Natural killer cell (primary cell): ENCODE results near the gene TRIM60. TPM values are rescaled to one million over a fixed set of nuclear protein-coding genes. Genes with fewer than 3 reads are reported as not detected.

Experiments
- ATAC-seq, 3 donors: fragments of 150-1000 bp in 2 of 3; fragments of 200-7000 bp in 1 of 3; cut with Tn5 transposase; 1 replicate in 1 of 3; 2 replicates in 2 of 3; pipeline ENCODE4 v1.10.0; 2021; ENCODE audit warnings: mild to moderate bottlenecking in 2 of 3, moderate library complexity in 2 of 3
- DNase-seq, 2 donors: peaks; one replicate each; pipeline versions ENCODE4 v3.0.0 to v3.0.0-alpha.2; 2013 to 2021; ENCODE audit warnings: mixed read lengths in 1 of 2
- H3K27ac ChIP-seq: one replicate; pipeline ENCODE4 v1.5.1; 2013; ENCODE audit warnings: mild to moderate bottlenecking, low read length
- H3K27me3 ChIP-seq: one replicate; pipeline ENCODE4 v1.6.1; 2013; ENCODE audit warnings: low read length; ENCODE audit not compliant: control insufficient read depth, insufficient read depth
- H3K36me3 ChIP-seq: one replicate; pipeline ENCODE4 v1.6.1; 2013; ENCODE audit warnings: low read length; ENCODE audit not compliant: control insufficient read depth, insufficient read depth
- H3K4me1 ChIP-seq: one replicate; pipeline ENCODE4 v1.6.1; 2013; ENCODE audit warnings: low read length; ENCODE audit not compliant: control insufficient read depth, insufficient read depth
- H3K4me3 ChIP-seq: one replicate; pipeline ENCODE4 v1.5.1; 2013; ENCODE audit warnings: low read length
- H3K9me3 ChIP-seq: one replicate; pipeline ENCODE4 v1.6.1; 2013; ENCODE audit warnings: low read length; ENCODE audit not compliant: control insufficient read depth, insufficient read depth
- H3K27ac Mint-ChIP-seq, 2 donors: one replicate each; pipeline ENCODE4 v1.8.0; 2022; ENCODE audit warnings: mild to moderate bottlenecking in 2 of 2, mixed read lengths in 2 of 2, moderate library complexity in 1 of 2
- H3K27me3 Mint-ChIP-seq, 2 donors: one replicate each; pipeline ENCODE4 v1.8.0; 2022; ENCODE audit warnings: low read depth in 2 of 2, mixed read lengths in 2 of 2
- H3K36me3 Mint-ChIP-seq: one replicate; pipeline ENCODE4 v1.8.0; 2022; ENCODE audit warnings: mixed read lengths
- H3K4me1 Mint-ChIP-seq, 2 donors: one replicate each; pipeline ENCODE4 v1.8.0; 2022; ENCODE audit warnings: mixed read lengths in 2 of 2
- H3K4me3 Mint-ChIP-seq: one replicate; pipeline ENCODE4 v1.8.0; 2022; ENCODE audit warnings: mild to moderate bottlenecking, moderate library complexity, mixed read lengths
- H3K9me3 Mint-ChIP-seq, 2 donors: one replicate each; pipeline ENCODE4 v1.8.0; 2022; ENCODE audit warnings: mixed read lengths in 2 of 2
- WGBS: methylation state at CpG from one replicate; pipeline ENCODE4 v1.1.7; 2013; ENCODE audit warnings: missing lambda C conversion rate; ENCODE audit not compliant: insufficient coverage; 5-methylcytosine and 5-hydroxymethylcytosine counted together
- intact Hi-C: fragments of 100-400 bp; cut with micrococcal nuclease; formaldehyde crosslinking; loops from one replicate; pipeline ENCODE4 v1.14.2; 2022
- total RNA-seq, 4 donors: library from RNA; stranded (reverse); fragments of 120-200 nt in 1 of 4; gene quantifications; one replicate each; pipeline versions ENCODE4 v1.2.3 to v1.2.4, GENCODE V29; 2013 to 2022
- TF ChIP-seq, protein P1 (sequence below): fragments of 200-600 bp; IDR thresholded peaks from one replicate; pipeline ENCODE4 v1.8.0; 2022; ENCODE audit warnings: antibody characterized with exemption

The TRIM60 gene
- total RNA-seq, 3 donors from 2014 or later (not counting 1 experiment from before 2014, with no cell fraction given): not detected

DNA sequence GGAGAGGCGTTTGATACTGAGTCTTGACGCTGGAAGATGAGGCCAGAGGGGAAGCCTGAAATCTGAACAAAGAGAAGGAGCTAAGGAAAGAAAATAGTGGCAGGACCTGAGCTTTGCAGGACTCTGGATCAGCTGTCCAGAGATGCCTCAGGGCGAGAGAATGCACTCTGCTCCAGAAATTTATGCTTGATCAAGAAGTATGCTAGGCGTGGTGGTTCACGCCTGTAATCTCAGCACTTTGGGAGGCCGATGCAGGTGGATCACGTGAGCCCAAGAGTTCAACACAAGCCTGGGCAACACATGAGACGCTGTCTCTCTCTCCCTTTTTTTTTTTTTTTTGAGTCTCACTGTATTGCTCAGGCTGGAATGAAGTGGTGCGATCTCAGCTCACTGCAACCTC is 23.8 kb downstream of the TRIM60 start:
- Mint-ChIP-seq H3K9me3 (no peaks in the 10 kb centered on the region), H3K4me1 (no peaks in the 10 kb centered on the region), H3K27ac (no peak overlapping the region), H3K27me3 (no peaks in the 10 kb centered on the region), H3K4me3 (no peak overlapping the region), H3K36me3 (no peaks in the 10 kb centered on the region)
- intact Hi-C loops: no loop called here
- Histone ChIP-seq H3K27me3 (no peaks in the 10 kb centered on the region), H3K9me3 (no peaks in the 10 kb centered on the region), H3K4me1 (no peaks in the 10 kb centered on the region), H3K4me3 (no peak overlapping the region), H3K27ac (no peak overlapping the region), H3K36me3 (no peaks in the 10 kb centered on the region)
- TF ChIP-seq, protein P1, sequence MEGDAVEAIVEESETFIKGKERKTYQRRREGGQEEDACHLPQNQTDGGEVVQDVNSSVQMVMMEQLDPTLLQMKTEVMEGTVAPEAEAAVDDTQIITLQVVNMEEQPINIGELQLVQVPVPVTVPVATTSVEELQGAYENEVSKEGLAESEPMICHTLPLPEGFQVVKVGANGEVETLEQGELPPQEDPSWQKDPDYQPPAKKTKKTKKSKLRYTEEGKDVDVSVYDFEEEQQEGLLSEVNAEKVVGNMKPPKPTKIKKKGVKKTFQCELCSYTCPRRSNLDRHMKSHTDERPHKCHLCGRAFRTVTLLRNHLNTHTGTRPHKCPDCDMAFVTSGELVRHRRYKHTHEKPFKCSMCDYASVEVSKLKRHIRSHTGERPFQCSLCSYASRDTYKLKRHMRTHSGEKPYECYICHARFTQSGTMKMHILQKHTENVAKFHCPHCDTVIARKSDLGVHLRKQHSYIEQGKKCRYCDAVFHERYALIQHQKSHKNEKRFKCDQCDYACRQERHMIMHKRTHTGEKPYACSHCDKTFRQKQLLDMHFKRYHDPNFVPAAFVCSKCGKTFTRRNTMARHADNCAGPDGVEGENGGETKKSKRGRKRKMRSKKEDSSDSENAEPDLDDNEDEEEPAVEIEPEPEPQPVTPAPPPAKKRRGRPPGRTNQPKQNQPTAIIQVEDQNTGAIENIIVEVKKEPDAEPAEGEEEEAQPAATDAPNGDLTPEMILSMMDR: no peak
- ATAC-seq: no peak
- 89% methylated on average over 8 of the region's 9 CpGs for WGBS
- DNase-seq: no peak

DNA sequence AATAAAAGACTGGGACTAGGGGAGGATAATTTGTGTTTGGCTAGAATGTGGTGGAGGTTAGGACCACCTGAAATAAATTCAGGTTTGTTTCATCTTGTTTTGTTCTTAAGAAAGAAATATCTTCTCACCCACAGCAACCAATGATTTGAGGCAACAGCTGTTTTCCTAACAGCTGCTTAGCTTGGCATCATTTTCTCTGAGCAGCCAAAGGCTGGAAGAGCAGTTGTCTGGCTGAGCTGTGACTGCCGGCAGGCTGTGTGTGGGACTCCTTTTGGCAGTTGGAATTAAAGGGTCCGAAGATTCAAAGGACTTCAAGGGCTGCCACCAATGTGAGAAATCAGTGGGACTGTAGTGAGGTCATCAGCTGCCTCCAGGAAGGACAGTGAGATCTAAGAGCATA is 26.9 kb downstream of the TRIM60 start:
- intact Hi-C loops: no loop called here
- ATAC-seq (no peak), DNase-seq (no peak)
- TF ChIP-seq, protein P1: no peak
- Mint-ChIP-seq H3K27me3 (no peaks in the 10 kb centered on the region), H3K4me3 (no peak overlapping the region), H3K4me1 (no peaks in the 10 kb centered on the region), H3K9me3 (no peaks in the 10 kb centered on the region), H3K36me3 (no peaks in the 10 kb centered on the region), H3K27ac (no peak overlapping the region)
- 86% methylated on average over 2 of the region's 2 CpGs for WGBS
- Histone ChIP-seq H3K36me3 (no peaks in the 10 kb centered on the region), H3K27me3 (no peaks in the 10 kb centered on the region), H3K4me3 (no peak overlapping the region), H3K27ac (no peak overlapping the region), H3K4me1 (no peaks in the 10 kb centered on the region), H3K9me3 (no peaks in the 10 kb centered on the region)

- H3K9me3 Mint-ChIP-seq: no peaks in the 10 kb centered on the region
- TF ChIP-seq, protein P1: no peak
- H3K36me3 Mint-ChIP-seq: no peaks in the 10 kb centered on the region
- intact Hi-C loops: no loop called here
- DNase-seq: no peak
- 90% methylated on average over 4 of the region's 4 CpGs for WGBS
- no peak overlapping the region for H3K27ac Mint-ChIP-seq
- Histone ChIP-seq H3K9me3 (no peaks in the 10 kb centered on the region), H3K4me1 (no peaks in the 10 kb centered on the region), H3K4me3 (no peak overlapping the region), H3K27me3 (no peaks in the 10 kb centered on the region), H3K27ac (no peak overlapping the region), H3K36me3 (no peaks in the 10 kb centered on the region)
- no peaks in the 10 kb centered on the region for H3K4me1 Mint-ChIP-seq
- no peak overlapping the region for H3K4me3 Mint-ChIP-seq
- no peak for ATAC-seq
- H3K27me3 Mint-ChIP-seq: no peaks in the 10 kb centered on the region
Observed at GRCh38 chr4:165059386-165059785, 27.6 kb downstream of the TRIM60 start.

DNA sequence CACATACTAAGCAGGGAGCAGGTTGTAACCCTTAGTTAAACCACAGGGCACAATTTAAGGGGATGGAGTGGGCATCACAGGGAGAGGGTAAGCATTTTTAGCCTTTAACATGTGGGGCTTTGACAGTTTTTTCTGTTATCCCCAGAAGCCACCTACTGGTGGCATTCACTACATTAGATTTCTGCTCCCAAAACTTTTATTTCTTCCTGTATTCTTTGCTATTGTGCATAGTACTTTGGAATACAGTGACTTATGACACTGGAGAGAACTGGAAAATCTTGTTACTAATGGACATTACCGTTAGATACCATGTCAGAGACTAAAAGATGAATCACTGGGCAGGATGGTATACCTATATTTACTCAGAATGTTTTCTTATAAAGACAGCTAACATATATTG is 29.1 kb downstream of the TRIM60 start:
- no peak overlapping the region for H3K27ac ChIP-seq
- H3K27ac Mint-ChIP-seq: no peak overlapping the region
- no peak for ATAC-seq
- no peaks in the 10 kb centered on the region for H3K27me3 ChIP-seq
- H3K4me3 ChIP-seq: no peak overlapping the region
- no peaks in the 10 kb centered on the region for H3K9me3 Mint-ChIP-seq
- H3K27me3 Mint-ChIP-seq: no peaks in the 10 kb centered on the region
- WGBS: 80% methylated on average over 1 of the region's 1 CpG
- no peaks in the 10 kb centered on the region for H3K36me3 Mint-ChIP-seq
- intact Hi-C loops: no loop called here
- H3K4me1 Mint-ChIP-seq: no peaks in the 10 kb centered on the region
- H3K4me3 Mint-ChIP-seq: no peak overlapping the region
- H3K9me3 ChIP-seq: no peaks in the 10 kb centered on the region
- no peaks in the 10 kb centered on the region for H3K4me1 ChIP-seq
- DNase-seq: no peak
- TF ChIP-seq, protein P1: no peak
- no peaks in the 10 kb centered on the region for H3K36me3 ChIP-seq
